Stomach (tissue), 4 donors: Measurements from ENCODE around the gene CHD3.

Source experiments
- EP300 ChIP-seq: sonication (generic); formaldehyde crosslinking; IDR thresholded peaks from one replicate; pipeline ENCODE4 v1.6.1; 2017; ENCODE audit warnings: antibody characterized with exemption
- POLR2A ChIP-seq, 4 donors: fragments of 450-650 bp; IDR thresholded peaks; one replicate each; pipeline ENCODE4 v1.6.1; 2016; ENCODE audit warnings: antibody characterized with exemption in 4 of 4, control low read depth in 2 of 4, mild to moderate bottlenecking in 1 of 4, moderate library complexity in 1 of 4

GRCh38 chr17:7840875-7841274, 47.7 kb upstream of the CHD3 start:
- TF ChIP-seq EP300: no peak
- no peak for TF ChIP-seq POLR2A (IDR thresholded peaks at IDR 0.05)
